ENCODE data around the gene P2RY8. TPM values are rescaled to one million over a fixed set of nuclear protein-coding genes. Genes with fewer than 3 reads are reported as not detected.

P2RY8 gene
- total and polyA plus RNA-seq, 10 of the 15 experiments (the other 5 are each of a cell fraction or from before 2014, with no cell fraction given): 2.0 to 64.4 (median 36.5) TPM

DNA sequence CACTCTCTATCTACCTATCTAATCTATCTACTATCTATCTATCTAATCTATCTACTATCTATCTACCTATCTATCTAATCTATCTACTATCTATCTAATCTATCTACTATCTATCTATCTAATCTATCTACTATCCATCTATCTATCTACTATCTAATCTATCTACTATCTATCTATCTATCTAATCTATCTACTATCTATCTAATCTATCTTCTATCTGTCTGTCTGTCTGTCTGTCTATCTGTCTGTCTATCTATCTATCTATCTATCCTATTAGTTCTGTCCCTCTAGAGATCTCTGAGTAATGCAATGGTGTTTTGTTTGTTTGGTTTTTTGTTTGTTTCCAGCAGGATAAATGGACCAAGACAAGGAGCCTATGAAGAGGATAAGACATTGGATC, 74.9 kb downstream of the P2RY8 start:
- ChIA-PET SMC1A (ENCODE audit: uncharacterized antibody, unreplicated experiment) (no interaction called here), POLR2A (no interaction called here), CTCF (no interaction called here), RAD21 (ENCODE audit: unreplicated experiment) (no interaction called here)
- H2AFZ ChIP-seq (ENCODE audit: control insufficient read depth, low read depth, low read length): no peak overlapping the region
- no peaks in the 10 kb centered on the region for H3K27me3 ChIP-seq (replicated peaks in 1 of 2; ENCODE audit: control insufficient read depth in 2 of 2, insufficient read depth in 2 of 2, low read length in 1 of 2)
- no peak overlapping the region for H3K9ac ChIP-seq (ENCODE audit: control insufficient read depth, insufficient read depth, low read length)
- no peak for FAIRE-seq
- intact Hi-C loops (cut with micrococcal nuclease; ENCODE audit: unreplicated experiment) (no loop called here), in situ Hi-C loops (cut with MboI) (loop anchor here (5.0 to 25.0 kb wide), 2 partner anchors 190 to 1050 kb away; partner anchors contain the start of genes DHRSX and ZBED1)
- no peak overlapping the region for H3K4me2 ChIP-seq (ENCODE audit: control insufficient read depth, insufficient read depth)
- no peak overlapping the region for H3K4me3 ChIP-seq
- peaks cover under 1% of the 10 kb centered on the region; the same call in 2 of the 3 replicates for H3K9me3 ChIP-seq (replicated peaks; ENCODE audit: control insufficient read depth, insufficient read depth, low read length)
- DNase-seq (ENCODE audit: low read depth, low spot score): no peak
- H4K20me1 ChIP-seq (ENCODE audit: control insufficient read depth, insufficient read depth): no peaks in the 10 kb centered on the region
- ATAC-seq: no peak
- TF ChIP-seq RELA (IDR thresholded peaks at IDR 0.05; ENCODE audit: borderline replicate concordance, partially characterized antibody) (no peak), ETV6 (conservative IDR thresholded peaks at IDR 0.05 in 1 of 2, IDR thresholded peaks at IDR 0.05 in 1 of 2; ENCODE audit: borderline replicate concordance in 1 of 2, low read depth in 1 of 2) (no peak), TARDBP (IDR thresholded peaks at IDR 0.05; ENCODE audit: borderline replicate concordance) (no peak), KDM1A (IDR thresholded peaks at IDR 0.05; ENCODE audit: borderline replicate concordance) (no peak), TCF7 (IDR thresholded peaks at IDR 0.05; ENCODE audit: borderline replicate concordance) (no peak), CTCF (IDR thresholded peaks at IDR 0.05 in 2 of 3, conservative IDR thresholded peaks at IDR 0.05 in 1 of 3; ENCODE audit: control insufficient read depth in 2 of 3, extremely low read depth in 1 of 3, insufficient read depth in 1 of 3, low read depth in 3 of 3, low read length in 3 of 3) (no peak)
- TF ChIP-seq, protein P1, sequence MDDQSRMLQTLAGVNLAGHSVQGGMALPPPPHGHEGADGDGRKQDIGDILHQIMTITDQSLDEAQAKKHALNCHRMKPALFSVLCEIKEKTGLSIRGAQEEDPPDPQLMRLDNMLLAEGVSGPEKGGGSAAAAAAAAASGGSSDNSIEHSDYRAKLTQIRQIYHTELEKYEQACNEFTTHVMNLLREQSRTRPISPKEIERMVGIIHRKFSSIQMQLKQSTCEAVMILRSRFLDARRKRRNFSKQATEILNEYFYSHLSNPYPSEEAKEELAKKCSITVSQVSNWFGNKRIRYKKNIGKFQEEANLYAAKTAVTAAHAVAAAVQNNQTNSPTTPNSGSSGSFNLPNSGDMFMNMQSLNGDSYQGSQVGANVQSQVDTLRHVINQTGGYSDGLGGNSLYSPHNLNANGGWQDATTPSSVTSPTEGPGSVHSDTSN (IDR thresholded peaks at IDR 0.05; ENCODE audit: insufficient replicate concordance, low read depth, low read length): no peak
- peaks cover 7% of the 10 kb centered on the region for H3K4me1 ChIP-seq (ENCODE audit: control insufficient read depth, insufficient read depth, low read length)
- BruUV-seq (replicated peaks): no TSS peak
- H3K36me3 ChIP-seq (ENCODE audit: control insufficient read depth in 2 of 2, insufficient read depth in 2 of 2, low read length in 1 of 2): peaks cover 30 to 31% of the 10 kb centered on the region in 2 experiments; a peak in 3 of 4 replicates
- peaks cover 5% of the 10 kb centered on the region for H3K79me2 ChIP-seq (ENCODE audit: control insufficient read depth, insufficient read depth, low read length)
- no peak overlapping the region for H3K27ac ChIP-seq (ENCODE audit: control insufficient read depth, insufficient read depth)
